Measurements from ENCODE around the gene MRPL14. TPM values are rescaled to one million over a fixed set of nuclear protein-coding genes. Genes with fewer than 3 reads are reported as not detected.
A peak's percentile ranks its signal among the peaks of the same experiment; 100 is the strongest.

Gene MRPL14
- total and polyA plus RNA-seq, 4 donors, result 34.6 to 118 (median 40.9) TPM

DNA sequence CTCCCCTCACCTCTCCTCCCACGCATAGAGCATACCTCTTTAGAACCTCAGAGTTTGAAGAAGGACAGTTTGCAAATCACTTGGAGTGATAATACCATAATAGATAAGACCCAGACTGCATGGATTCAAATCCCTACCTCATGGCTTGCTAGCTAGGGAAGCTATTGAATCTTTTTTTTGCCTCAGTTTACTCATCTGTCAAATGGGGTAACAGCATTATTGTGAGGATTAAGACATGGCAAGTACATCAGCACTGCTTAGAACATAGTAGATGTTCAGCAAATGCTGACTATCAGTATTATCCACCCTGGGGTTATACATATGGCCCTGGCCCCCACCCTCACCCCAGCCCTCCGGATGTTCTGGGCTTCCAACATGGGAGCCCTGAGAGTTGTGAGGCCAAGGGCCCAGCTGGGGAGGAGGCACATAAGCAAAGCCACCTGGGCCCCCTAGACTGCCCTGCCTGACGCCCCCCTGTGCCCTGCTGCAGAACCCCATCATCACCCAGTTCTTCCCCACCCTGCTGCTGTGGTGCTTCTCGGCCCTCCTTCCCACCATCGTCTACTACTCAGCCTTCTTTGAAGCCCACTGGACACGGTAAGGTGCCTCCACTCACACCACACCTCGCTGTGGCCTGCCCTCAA is 22.2 kb upstream of the MRPL14 start:
- Histone ChIP-seq H3K9ac (ENCODE audit: low read depth in 1 of 2, low read length in 2 of 2) (no peak overlapping the region), H3K36me3 (ENCODE audit: control insufficient read depth in 4 of 4, insufficient read depth in 3 of 4, low read depth in 1 of 4, low read length in 3 of 4) (peaks cover 14 to 50% (median 31%) of the 10 kb centered on the region in 4 donors), H3K4me1 (ENCODE audit: control insufficient read depth in 4 of 4, insufficient read depth in 4 of 4, low read length in 3 of 4) (peaks cover 0 to 5% (median under 1%) of the 10 kb centered on the region in 4 donors), H3K27me3 (ENCODE audit: control insufficient read depth in 4 of 4, insufficient read depth in 4 of 4, low read length in 3 of 4) (peaks cover 0 to 2% (median 0%) of the 10 kb centered on the region in 4 donors), H3K4me3 (ENCODE audit: low read depth in 1 of 3, low read length in 3 of 3) (no peak overlapping the region), H3K27ac (ENCODE audit: low read depth in 1 of 2, low read length in 2 of 2) (no peak overlapping the region), H3K9me3 (ENCODE audit: control insufficient read depth in 4 of 4, low read length in 3 of 4) (no peaks in the 10 kb centered on the region)
- WGBS, result 92% methylated on average over 7 of the region's 7 CpGs
- no peak for TF ChIP-seq RXRA (IDR thresholded peaks at IDR 0.05)
- TF ChIP-seq, protein P1, sequence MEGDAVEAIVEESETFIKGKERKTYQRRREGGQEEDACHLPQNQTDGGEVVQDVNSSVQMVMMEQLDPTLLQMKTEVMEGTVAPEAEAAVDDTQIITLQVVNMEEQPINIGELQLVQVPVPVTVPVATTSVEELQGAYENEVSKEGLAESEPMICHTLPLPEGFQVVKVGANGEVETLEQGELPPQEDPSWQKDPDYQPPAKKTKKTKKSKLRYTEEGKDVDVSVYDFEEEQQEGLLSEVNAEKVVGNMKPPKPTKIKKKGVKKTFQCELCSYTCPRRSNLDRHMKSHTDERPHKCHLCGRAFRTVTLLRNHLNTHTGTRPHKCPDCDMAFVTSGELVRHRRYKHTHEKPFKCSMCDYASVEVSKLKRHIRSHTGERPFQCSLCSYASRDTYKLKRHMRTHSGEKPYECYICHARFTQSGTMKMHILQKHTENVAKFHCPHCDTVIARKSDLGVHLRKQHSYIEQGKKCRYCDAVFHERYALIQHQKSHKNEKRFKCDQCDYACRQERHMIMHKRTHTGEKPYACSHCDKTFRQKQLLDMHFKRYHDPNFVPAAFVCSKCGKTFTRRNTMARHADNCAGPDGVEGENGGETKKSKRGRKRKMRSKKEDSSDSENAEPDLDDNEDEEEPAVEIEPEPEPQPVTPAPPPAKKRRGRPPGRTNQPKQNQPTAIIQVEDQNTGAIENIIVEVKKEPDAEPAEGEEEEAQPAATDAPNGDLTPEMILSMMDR (IDR thresholded peaks at IDR 0.05; ENCODE audit: low read depth, low read length, missing input control), result no peak
- TF ChIP-seq, protein P2, sequence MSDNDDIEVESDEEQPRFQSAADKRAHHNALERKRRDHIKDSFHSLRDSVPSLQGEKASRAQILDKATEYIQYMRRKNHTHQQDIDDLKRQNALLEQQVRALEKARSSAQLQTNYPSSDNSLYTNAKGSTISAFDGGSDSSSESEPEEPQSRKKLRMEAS (IDR thresholded peaks at IDR 0.05), result no peak
- no peak for TF ChIP-seq TAF1 (conservative IDR thresholded peaks at IDR 0.05)
- TF ChIP-seq YY1 (IDR thresholded peaks at IDR 0.05), result no peak
- TF ChIP-seq, protein P3, sequence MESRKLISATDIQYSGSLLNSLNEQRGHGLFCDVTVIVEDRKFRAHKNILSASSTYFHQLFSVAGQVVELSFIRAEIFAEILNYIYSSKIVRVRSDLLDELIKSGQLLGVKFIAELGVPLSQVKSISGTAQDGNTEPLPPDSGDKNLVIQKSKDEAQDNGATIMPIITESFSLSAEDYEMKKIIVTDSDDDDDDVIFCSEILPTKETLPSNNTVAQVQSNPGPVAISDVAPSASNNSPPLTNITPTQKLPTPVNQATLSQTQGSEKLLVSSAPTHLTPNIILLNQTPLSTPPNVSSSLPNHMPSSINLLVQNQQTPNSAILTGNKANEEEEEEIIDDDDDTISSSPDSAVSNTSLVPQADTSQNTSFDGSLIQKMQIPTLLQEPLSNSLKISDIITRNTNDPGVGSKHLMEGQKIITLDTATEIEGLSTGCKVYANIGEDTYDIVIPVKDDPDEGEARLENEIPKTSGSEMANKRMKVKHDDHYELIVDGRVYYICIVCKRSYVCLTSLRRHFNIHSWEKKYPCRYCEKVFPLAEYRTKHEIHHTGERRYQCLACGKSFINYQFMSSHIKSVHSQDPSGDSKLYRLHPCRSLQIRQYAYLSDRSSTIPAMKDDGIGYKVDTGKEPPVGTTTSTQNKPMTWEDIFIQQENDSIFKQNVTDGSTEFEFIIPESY (IDR thresholded peaks at IDR 0.05), result no peak
- TF ChIP-seq, protein P4, sequence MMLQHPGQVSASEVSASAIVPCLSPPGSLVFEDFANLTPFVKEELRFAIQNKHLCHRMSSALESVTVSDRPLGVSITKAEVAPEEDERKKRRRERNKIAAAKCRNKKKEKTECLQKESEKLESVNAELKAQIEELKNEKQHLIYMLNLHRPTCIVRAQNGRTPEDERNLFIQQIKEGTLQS (IDR thresholded peaks at IDR 0.05), result no peak
- TF ChIP-seq FOXA2 (IDR thresholded peaks at IDR 0.05), result no peak
- TF ChIP-seq SP1 (IDR thresholded peaks at IDR 0.05), result no peak
- no peak for TF ChIP-seq EGR1 (IDR thresholded peaks at IDR 0.05; ENCODE audit: low read depth in 2 of 2)
- TF ChIP-seq GABPA (IDR thresholded peaks at IDR 0.05 in 1 of 2, conservative IDR thresholded peaks at IDR 0.05 in 1 of 2), result no peak
- peak; percentile 26 for DNase-seq (ENCODE audit: low spot score)

DNA sequence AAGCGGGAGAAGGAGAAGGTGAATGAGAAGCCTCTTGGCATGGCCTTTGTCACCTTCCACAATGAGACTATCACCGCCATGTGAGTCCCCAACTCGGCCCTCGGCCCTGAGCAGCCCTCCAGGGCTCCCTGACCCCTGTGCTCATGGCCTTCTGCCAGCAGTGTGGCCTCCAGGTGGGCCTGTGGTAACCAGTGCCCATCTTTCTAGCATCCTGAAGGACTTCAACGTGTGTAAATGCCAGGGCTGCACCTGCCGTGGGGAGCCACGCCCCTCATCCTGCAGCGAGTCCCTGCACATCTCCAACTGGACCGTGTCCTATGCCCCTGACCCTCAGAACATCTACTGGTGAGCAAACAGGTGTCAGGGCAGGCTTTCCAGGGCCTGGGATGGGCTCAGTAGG is 21.1 kb upstream of the MRPL14 start:
- Histone ChIP-seq H3K27me3 (ENCODE audit: control insufficient read depth in 4 of 4, insufficient read depth in 4 of 4, low read length in 3 of 4) (peaks cover 0 to 2% (median 0%) of the 10 kb centered on the region in 4 donors), H3K4me1 (ENCODE audit: control insufficient read depth in 4 of 4, insufficient read depth in 4 of 4, low read length in 3 of 4) (peaks cover 5 to 13% (median 7%) of the 10 kb centered on the region in 4 donors), H3K4me3 (ENCODE audit: low read depth in 1 of 3, low read length in 3 of 3) (no peak overlapping the region), H3K9ac (ENCODE audit: low read depth in 1 of 2, low read length in 2 of 2) (no peak overlapping the region), H3K9me3 (ENCODE audit: control insufficient read depth in 4 of 4, low read length in 3 of 4) (no peaks in the 10 kb centered on the region), H3K36me3 (ENCODE audit: control insufficient read depth in 4 of 4, insufficient read depth in 3 of 4, low read depth in 1 of 4, low read length in 3 of 4) (peaks cover 14 to 50% (median 34%) of the 10 kb centered on the region in 4 donors), H3K27ac (ENCODE audit: low read depth in 1 of 2, low read length in 2 of 2) (no peak overlapping the region)
- DNase-seq (ENCODE audit: low spot score), result peak; percentile 32
- WGBS, result 78% methylated on average over 9 of the region's 9 CpGs
- TF ChIP-seq YY1 (IDR thresholded peaks at IDR 0.05) (no peak), HNF4A (conservative IDR thresholded peaks at IDR 0.05) (no peak), EGR1 (IDR thresholded peaks at IDR 0.05; ENCODE audit: low read depth in 2 of 2) (no peak), TAF1 (conservative IDR thresholded peaks at IDR 0.05) (no peak), FOXA1 (IDR thresholded peaks at IDR 0.05) (no peak), SP1 (IDR thresholded peaks at IDR 0.05) (no peak), GABPA (IDR thresholded peaks at IDR 0.05 in 1 of 2, conservative IDR thresholded peaks at IDR 0.05 in 1 of 2) (no peak), RXRA (IDR thresholded peaks at IDR 0.05) (no peak), FOXA2 (IDR thresholded peaks at IDR 0.05) (no peak), JUND (IDR thresholded peaks at IDR 0.05) (no peak), RAD21 (IDR thresholded peaks at IDR 0.05) (no peak), HNF4G (IDR thresholded peaks at IDR 0.05) (no peak), NR2F2 (IDR thresholded peaks at IDR 0.05) (no peak)
- TF ChIP-seq, protein P1 (IDR thresholded peaks at IDR 0.05; ENCODE audit: low read depth, low read length, missing input control), result no peak
- TF ChIP-seq, protein P2 (IDR thresholded peaks at IDR 0.05), result no peak
- TF ChIP-seq, protein P3 (IDR thresholded peaks at IDR 0.05), result no peak
- TF ChIP-seq, protein P4 (IDR thresholded peaks at IDR 0.05), result no peak

All from liver (tissue), 9 donors.